HL-60/S4 treated with retinoic acid at 250 ng/mL for 4 days and 3 days (cell line): ENCODE results near the gene GTPBP3.

Source experiments
- in situ Hi-C: fragments of 300-500 bp; cut with MboI; formaldehyde crosslinking; loops from 2 replicates; pipeline ENCODE4 v1.7.0; 2022; ENCODE audit warnings: low sequenced_read_pairs

The GTPBP3 gene

DNA sequence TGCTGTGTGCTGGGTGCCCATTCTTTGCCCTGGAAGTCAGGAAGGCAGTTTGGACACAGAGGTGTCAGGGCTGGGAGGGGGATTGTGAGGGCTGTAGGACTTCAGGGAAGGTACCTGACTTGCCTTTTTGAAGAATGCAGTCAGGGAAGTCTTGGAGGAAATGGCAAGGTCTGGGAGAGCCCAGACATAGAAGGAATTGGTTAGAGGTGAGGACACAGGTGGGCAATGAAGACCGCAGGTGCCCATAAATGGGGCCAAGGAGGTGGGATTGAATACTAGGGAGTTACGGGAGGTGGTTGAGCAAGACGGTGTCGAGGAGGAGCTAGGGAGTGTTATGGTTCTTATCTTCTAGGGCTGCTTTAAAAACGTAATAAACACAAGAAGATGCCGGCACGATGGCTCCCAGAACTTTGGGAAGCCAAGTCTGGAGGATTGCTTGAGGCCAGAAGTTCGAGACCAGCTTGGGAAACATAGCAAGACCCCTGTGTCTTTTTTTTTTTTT, 29.4 kb upstream of the GTPBP3 start:
- in situ Hi-C loops, result no loop called here

DNA sequence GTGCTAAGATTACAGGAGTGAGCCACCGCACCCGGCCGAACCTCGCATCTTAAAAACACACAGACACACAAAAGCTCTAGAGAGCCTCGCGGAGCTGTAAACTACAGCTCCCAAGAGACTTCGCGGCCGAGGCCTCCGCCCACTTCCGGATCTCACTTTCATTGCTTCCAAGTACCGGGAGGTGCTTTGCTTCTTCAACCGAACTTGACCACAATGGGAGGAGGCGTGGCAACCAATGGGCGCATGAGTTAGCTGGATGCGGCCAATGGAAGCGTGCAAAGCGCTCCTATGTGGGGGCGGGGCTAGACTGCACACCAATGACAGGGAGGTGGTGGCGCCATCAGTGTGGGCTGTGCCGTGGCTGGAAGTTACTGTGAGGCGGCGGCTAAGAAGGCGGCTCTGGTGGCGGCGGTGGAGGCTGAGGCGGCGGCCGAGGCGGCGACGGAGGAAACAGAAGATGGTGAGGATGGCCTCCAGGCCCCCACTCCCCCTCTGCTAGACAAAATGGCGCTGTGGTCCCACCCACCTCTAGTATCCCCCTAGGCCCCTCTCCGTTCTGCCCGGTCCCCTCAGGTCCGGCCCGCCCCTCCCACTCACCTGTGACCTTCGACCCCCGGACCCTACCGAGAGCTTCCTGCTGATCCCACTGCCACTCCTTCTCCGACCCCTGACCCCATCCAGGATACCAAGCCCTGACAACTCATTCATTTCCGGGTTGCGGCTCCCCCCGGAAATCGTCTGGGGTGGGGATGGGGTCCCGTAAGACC, 28.0 kb upstream of the GTPBP3 start, which contains the start of gene DDA1:
TSS of gene DDA1 (plus strand) at position 366 of the 767 bp plus-strand sequence. CDS start at position 458, 92 bp downstream.
- in situ Hi-C loops, result no loop called here

DNA sequence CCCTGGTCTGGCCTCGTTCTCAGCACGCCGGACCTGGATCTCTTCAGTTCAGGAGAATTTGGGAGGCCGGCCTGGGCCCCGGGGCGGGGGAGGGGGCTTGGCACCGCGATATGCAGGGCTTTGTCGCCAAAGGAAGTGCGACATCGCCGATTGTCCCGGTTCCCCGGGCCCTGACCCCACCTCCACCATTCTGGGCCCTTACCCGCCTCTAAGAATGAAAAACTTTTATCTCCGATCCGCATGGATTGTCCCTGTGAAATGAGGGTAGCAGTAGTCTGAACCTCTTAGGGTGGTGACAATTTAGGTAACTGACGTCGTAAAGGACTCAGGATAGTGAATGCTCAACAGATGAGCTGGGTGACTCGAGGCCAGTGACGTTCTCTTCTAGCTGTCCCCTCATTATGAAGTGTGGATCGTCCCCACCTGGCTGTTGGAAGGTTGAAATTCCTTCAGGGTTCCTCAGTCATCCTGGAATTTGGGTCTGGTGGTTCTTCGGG, 27.3 kb upstream of the GTPBP3 start:
- in situ Hi-C loops, result no loop called here

DNA sequence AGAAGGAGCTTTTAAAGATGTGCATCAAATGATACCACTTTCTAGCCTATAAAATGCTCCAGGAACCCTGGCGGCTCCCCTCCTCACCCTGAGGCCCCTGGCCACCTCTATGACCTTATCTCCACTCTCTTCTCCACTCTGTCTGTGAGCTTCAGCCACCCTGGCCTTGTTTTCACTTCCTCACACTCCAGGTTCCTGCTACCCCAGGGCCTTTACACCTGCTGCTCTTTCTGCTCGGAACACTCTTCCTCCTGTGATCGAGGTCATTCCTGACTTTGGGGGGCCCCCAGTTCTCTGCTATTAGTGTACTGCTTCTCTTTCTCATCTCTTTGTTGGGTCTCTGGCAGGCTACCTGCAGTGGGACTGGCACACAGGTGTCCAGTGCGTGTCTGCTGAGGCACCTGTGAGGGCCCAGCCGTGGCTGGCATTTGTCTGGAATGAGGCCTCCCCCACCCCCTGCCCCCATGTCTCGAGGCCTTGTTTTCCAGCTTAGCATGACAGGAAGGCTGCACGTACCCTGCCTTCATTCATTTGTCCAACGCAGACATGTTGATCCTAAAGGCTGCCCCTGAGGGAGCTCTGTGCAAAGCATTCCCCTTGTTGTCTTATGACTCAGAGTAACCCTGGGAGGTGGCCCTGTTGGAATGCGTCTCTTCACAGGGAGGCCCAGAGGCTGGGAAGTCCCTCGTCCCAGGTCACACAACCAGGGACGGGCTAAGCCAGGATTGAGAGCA, 25.7 kb upstream of the GTPBP3 start:
- in situ Hi-C loops, result no loop called here

DNA sequence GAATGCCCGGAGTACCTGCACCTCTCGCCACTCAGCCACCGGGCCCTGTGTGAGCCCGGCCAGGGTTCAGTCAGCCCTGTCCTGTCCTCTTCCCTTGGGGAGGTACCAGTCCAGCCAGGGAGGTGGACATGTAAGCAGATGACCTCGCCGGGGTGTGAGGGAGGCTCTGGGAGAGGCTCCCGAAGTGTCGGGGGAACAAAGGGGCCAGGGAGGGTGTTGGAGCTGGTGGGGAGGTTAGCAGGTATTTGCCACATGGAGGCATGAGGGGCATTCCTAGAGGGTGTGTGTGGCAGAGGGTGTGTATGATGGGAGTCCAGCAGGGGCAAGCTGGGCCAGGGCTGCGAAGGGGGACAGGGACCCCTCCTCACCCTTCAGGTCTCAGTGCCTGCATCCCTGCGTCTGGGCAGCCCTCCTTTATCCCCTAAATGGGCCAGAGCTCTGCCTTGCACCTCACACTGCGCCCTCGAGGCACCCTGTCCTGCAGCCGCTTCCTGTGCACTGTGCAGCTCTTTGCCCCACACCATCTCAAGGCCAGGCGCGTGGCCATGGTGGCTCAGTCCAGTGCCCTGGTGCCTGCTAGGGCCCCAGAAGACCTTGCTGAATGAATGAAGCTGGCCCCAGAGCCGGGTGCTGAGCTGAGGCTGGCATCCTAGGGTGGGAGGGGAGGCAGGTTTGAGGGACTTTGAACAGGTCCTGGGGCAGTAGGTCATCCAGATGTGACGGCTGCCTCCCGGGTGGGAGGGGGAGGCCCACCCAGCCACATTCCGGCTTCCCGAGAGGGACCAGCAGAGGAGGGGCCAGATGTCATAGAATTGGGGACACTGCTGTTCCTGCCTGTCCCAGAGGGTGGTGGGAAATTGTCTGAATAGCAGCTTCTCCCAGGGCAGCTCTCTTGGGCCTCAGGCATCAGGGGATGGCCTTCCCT, 24.9 kb upstream of the GTPBP3 start:
- in situ Hi-C loops, result no loop called here

DNA sequence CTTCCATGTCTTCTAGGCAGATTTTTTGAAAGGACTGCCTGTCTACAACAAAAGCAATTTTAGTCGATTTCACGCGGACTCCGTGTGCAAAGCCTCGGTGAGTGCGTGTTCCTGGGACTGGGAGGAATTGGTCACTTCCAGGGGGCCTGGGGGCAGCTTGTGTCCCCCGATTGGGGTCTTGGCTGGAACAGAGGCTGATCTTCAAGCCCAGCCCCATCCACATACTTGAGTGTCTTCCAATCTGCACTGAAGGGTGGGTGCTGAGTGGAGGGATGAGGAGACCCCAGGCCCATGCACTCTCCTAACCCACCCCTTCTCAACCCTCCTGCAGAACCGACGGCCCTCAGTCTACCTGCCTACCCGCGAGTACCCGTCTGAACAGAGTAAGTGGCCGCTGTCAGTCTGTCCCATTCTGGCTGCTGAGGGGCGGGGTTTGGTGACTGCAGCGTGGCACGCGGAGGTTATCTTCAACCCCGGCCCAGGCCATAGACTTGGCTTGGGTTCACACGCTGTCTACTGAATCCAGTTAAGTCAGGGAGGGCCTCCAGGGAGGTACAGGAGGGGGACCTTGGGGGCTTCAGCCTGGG, 23.3 kb upstream of the GTPBP3 start:
- in situ Hi-C loops, result no loop called here

DNA sequence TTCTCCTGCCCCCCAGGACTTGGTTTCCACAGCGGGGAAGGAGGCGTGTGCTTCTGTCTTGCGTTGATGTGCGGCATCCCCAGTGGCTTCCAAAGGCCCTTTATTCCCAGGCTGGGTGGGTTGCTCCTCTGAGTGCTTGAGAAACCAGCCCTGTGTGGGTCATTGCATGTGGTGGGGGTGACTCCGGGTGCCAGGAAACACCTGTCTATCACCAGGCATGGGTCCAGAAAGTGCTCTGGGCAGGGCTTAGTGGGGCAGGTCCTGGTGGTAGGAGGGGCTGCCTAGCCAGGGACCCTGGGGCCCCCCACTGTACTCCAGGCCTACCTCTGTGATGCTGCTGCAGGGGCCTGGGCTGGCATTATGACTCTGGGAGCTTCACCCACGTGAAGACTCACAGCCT, 18.4 kb upstream of the GTPBP3 start:
- in situ Hi-C loops, result no loop called here

DNA sequence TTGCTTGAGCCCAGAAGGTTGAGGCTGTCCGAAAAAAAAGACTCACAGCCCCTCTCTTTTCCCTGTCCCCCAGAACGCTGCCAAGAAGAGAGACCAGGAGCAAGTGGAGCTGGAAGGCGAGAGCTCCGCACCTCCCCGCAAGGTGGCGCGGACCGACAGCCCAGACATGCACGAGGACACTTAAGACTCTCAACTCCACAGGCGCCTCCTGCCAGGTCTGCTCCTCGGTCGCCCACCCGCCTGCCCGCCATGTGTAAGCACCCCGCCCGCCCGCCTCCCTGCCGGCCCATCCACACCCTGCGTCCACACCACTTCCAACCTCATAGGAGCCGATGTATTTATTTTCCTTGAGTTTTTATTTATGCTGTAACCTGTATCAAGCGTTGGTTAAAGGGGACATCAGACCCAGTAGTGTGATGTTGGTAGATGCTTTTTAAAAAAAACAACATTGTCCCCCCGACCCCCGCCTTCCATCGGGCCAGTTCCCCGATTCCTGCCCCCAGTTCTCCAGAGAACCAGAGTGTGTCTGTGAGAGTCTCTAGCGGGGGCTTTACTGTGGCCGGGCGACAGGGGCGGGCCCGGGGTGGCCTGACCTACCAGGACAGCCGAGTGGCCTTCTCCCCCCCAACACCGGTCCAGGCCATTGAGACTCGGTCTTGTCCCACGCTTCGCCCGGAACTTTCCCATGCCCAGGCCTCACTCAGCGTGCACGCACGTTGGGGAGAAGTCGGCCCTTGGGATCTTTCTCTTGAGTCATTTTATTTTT, 17.7 kb upstream of the GTPBP3 start:
- in situ Hi-C loops, result no loop called here

DNA sequence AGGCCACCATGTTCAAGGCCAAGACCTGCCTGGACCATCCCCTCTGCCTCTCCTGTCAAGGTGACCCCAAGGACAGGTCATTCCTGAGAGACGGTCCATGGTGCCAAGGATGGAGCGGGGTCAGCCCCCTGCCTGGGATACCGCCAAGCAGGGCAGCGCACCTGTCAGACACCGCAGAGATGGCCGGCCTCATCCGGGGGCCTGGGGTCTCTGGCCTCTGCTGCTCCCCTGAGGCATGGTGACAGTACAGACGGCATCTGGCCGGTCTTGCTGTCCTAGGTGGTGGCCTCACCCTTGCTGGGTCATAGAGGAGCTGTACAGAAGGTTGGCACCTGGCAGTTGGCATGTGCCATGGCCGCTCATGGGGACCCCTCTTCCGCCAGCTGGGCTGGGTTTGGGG, 16.9 kb upstream of the GTPBP3 start:
- in situ Hi-C loops, result no loop called here

DNA sequence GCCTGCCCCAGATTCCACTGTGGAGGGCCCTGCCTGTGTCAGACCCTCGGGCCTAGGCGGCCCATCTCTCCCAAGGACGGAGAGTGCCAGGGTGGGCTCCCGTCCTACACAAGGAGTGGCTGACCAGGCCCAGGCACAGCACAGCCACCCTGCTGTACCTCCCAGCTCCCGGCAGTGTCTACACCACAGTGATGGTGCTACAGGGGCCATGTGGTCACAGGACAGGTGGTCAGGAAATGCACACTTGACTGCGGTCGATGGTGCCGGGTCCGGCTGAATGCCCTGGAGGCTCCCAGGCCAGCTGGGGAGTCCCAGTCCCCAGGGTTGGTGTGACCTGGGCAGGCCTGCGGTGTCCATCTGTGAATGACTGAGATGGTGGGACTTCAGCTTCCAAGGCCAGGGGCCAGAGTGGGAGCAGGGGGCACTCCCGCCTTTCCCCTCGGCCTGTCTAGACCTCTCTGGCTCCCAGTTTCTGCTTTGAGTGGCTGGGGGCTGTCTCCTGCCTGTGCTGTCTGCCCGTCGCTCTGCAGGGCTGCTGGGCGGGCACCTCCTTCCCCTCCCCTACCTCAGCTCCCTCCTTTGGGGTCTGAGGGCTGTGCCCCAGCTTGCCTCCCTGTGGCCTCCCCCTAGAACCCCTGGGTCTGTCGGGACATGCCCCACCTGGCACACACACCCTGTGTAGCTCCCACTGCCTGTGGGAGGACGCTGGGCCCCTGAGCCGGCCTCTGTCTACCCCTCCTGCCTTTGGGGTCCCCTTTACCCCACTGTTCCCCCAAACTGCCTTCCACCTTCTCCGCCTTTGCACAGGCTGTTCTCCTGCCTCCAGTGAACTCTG, 15.5 kb upstream of the GTPBP3 start:
- in situ Hi-C loops, result no loop called here

DNA sequence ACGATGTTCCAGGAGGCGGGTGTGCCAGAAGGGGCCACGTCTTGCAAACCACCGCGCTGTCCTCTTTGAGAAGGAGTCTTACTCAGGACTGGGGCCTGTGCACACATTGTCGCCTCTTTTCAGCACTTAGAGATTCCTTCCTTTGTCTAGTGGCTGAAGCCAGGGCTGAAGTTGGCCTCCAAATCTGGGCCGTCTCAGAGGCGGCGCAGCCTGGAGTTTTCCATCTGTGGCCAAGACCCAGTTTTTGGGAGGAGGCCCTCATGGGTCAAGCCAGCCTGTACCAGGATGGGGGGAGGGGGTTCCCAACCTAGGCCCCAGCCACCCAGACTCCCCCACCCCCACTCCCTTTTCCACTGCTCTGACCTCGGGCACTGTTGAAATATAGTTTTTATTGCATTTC, 14.5 kb upstream of the GTPBP3 start:
- in situ Hi-C loops, result no loop called here

DNA sequence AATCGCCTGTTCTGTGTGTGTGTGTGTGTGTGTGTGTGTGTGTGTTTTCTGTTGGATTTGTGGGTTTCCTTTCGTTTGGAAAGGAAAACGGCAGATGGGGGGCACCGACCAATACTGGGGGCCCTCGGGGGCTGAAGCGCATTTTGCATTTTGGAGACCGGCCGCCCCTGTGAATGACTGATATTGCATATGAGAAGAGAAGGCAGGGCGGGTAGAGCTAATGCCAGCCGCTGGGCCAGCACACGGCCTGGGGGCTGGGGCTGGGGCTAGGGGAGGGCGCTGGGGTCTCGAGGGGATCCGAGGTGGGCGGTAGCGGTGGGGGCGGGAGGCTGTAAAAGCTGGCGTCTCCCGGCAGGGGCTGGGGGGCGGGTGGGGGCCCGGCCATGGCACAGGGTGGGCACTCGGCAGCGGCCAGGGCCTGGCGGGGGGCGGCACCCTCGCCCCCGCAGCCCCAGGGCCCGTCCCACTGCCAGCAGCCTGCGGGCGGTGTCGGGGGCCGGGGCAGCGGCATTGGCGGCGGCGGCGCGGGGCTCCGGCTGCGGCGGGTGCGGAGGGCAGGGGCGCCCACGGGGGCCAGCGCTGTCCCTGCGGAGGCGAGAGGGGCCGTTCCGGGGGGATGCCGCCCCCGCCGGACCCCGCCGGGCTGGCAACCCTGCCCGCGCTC, 13.9 kb upstream of the GTPBP3 start:
- in situ Hi-C loops, result no loop called here

DNA sequence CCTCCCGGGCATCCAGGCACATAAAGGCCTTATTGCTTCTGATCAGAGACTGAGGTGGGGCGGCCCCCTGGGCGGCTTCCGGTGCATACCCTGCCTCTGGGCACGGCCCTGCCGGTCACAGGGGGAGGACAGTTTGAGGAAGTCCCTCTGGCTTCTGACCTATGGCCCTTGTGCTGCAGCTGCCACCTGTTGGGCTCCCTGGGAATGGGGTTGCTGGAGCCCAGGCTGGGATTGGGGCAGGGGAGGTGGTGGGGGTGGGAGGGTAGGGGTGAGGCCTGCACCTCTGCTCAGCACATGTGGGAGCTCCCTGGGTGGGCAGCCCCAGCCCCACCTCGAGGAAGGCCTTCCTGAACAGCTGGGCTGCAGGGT, 13.4 kb upstream of the GTPBP3 start:
- in situ Hi-C loops, result no loop called here

DNA sequence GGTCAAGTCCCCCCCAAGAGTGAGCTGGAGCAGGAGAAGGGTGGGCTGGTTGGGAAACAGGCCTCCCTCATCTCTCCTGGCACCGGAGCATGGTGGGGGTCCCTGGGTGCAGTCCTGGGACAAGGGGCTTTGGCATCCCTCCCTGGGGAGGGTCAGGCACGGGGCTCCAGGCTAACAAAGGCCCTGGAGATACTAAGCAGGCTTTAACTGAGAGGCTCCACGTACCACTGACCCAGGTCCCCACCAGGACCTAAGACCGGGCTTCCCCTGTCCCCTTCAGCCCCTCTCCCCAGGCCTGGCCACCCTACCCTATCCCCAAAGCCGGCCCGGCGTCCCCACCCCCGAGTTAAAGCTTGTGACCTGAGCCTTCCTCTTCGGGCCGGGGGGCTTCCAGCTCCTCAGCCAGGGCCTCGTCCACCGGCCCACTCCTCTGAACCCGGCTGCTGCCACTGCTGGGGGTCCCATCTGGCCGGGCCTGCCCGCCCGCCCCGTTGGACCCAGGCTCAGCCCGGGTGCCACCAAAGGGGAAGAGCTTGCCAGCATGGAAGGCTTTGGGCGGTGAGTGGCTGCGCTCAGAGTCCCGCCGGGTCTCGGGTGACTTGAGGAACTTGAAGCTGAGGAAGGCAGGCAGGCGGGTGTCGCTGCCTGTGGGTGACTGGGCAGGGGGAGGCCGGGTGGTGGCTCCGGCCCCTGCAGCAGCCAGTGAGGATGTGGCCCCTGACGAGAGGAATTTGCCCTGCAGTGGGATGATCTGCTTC, 12.8 kb upstream of the GTPBP3 start:
- in situ Hi-C loops, result no loop called here

DNA sequence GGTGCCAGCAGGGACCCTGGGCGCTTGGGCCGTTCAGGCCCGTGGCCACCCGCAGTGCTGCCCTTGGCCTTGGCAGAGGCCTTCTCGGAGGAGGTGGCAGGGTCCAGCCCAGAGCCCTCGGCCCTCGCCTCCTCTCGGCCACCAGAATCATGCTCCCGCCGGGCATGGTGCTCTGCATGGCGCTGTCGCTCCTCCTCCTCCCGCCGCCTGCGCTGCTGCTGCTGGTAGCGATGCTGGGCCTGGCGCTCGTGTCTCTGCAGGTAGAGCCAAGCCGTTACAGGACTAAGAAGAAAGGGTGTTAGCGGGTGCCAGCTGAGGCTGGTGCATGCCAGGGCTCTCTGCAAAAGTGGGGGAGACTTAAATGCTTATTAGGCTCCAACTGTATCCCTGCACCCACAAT, 12.2 kb upstream of the GTPBP3 start:
- in situ Hi-C loops, result no loop called here

DNA sequence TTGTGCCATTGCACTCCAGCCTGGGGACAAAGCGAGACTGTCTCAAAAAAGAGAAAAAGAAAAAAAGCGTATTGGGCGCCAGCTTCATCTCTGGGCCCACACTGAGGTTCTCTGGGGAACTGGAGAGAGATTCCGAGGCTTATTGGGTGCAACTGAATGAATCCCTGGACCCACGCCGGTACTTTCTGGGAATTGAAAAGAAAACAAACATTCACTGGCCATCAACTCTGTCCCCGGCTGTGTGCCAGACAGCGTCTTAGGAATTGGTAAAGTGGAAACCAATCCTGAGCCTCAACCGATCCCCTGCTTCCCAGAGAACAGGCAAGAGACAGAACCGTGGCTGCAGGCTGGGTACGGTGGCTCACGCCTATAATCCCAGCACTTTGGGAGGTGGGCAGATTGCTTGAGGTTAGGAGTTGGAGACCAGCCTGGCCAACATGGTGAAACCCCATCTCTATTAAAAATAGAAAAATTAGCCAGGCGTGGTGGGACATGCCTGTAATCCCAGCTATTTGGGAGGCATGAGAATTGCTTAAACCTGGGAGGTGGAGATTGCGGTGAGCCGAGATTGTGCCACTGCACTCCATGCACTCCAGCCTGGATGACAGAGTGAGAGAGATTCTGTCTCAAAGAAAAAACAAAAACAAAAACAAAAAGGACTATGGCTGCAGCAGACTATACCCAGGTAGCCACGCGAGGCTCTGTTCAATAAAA, 11.3 kb upstream of the GTPBP3 start:
- in situ Hi-C loops, result no loop called here

DNA sequence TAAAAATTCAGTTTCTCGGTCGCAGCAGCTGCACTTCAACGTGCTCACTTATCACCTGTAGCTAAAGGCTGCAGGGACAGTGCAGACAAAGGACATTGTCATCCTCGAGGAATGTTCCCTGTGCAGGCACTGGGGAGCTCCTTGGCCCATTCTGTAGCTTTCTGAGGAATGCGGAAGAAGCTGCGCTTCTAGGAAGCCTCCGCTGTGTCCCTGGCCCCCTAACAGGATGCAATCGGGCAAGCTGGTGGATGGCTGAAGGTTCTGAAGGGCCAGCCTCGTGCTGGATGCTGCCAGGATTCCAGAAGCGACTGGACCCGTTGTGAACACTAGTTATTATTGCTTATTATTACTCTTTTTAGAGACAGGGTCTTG, 10.8 kb upstream of the GTPBP3 start:
- in situ Hi-C loops, result no loop called here
